Dermis microvascular lymphatic vessel endothelial cell (primary cell): ENCODE data around the gene FAH. TPM values are rescaled to one million over a fixed set of nuclear protein-coding genes. Genes with fewer than 3 reads are reported as not detected.

Source experiments
- DNase-seq, 2 donors: peaks; one replicate each; pipeline versions ENCODE4 v3.0.0 to v3.0.0-alpha.2; 2010; ENCODE audit warnings: low read depth in 2 of 2
- total RNA-seq: library from RNA; depleted of rRNA; stranded (reverse); fragments of >200 nt; gene quantifications from 2 replicates; pipeline ENCODE4 v1.2.1, GENCODE V29; 2014

Gene FAH
- total RNA-seq, 1 donor from 2014 or later, result 11.0 TPM

GRCh38 chr15:80199366-80199765, 46.6 kb downstream of the FAH start:
- no peak for DNase-seq

- no peak for DNase-seq
Observed at GRCh38 chr15:80199869-80200268, 47.1 kb downstream of the FAH start.

- DNase-seq, result no peak
Observed at GRCh38 chr15:80201256-80202015, 48.6 kb downstream of the FAH start.

GRCh38 chr15:80202016-80202315, 49.2 kb downstream of the FAH start:
- DNase-seq, result no peak

GRCh38 chr15:80202641-80203360, 50.0 kb downstream of the FAH start:
- DNase-seq, result no peak

GRCh38 chr15:80203361-80203885, 50.6 kb downstream of the FAH start:
- no peak for DNase-seq

GRCh38 chr15:80204231-80204630, 51.4 kb downstream of the FAH start:
- DNase-seq, result no peak

- no peak for DNase-seq
Observed at GRCh38 chr15:80207887-80208286, 55.1 kb downstream of the FAH start.

- no peak for DNase-seq
Observed at GRCh38 chr15:80208758-80209734, 56.2 kb downstream of the FAH start.

- no peak for DNase-seq
Observed at GRCh38 chr15:80210611-80211573, 58.1 kb downstream of the FAH start.

- no peak for DNase-seq
Observed at GRCh38 chr15:80211976-80212375, 59.2 kb downstream of the FAH start.

GRCh38 chr15:80214910-80215309, 62.1 kb downstream of the FAH start:
- DNase-seq, result no peak

GRCh38 chr15:80216141-80216540, 63.3 kb downstream of the FAH start:
- DNase-seq, result no peak

- DNase-seq, result no peak
Observed at GRCh38 chr15:80216911-80217310, 64.1 kb downstream of the FAH start.

GRCh38 chr15:80217327-80217900, 64.6 kb downstream of the FAH start:
- no peak for DNase-seq

- DNase-seq, result no peak
Observed at GRCh38 chr15:80219955-80220354, 67.2 kb downstream of the FAH start.

GRCh38 chr15:80228959-80229610, 76.3 kb downstream of the FAH start:
- no peak for DNase-seq

GRCh38 chr15:80231371-80231770, 78.6 kb downstream of the FAH start:
- DNase-seq, result no peak

- no peak for DNase-seq
Observed at GRCh38 chr15:80233581-80233980, 80.8 kb downstream of the FAH start.

- peak in 1 of 2 donors; percentile 36 for DNase-seq
Observed at GRCh38 chr15:80234883-80235282, 82.1 kb downstream of the FAH start.
